Ramos (cell line): ENCODE data around the gene PHPT1.
"Not testable (repeated sequence)": the region's sequence is repeated elsewhere in the genome, so short reads cannot be mapped to it uniquely, and the experiment has no call there.

Experiments
- in situ Hi-C: fragments of 300-500 bp; cut with MboI; formaldehyde crosslinking; loops from one replicate; pipeline ENCODE4 v1.14.3; 2022; ENCODE audit warnings: low sequenced_read_pairs; ENCODE audit not compliant: unreplicated experiment

Gene PHPT1

GRCh38 chr9:136857581-136858412 lies 8.6 kb downstream of the PHPT1 start:
- in situ Hi-C loops = no loop called here

- in situ Hi-C loops = no loop called here
Measured at GRCh38 chr9:136858452-136858843, 9.2 kb downstream of the PHPT1 start.

GRCh38 chr9:136858844-136859757 lies 9.9 kb downstream of the PHPT1 start:
- in situ Hi-C loops = no loop called here

- in situ Hi-C loops = no loop called here
Measured at GRCh38 chr9:136860529-136860928, 11.3 kb downstream of the PHPT1 start.

- in situ Hi-C loops = no loop called here
Measured at GRCh38 chr9:136860933-136861873, 12.0 kb downstream of the PHPT1 start.

- in situ Hi-C loops = no loop called here
Measured at GRCh38 chr9:136861874-136862457, 12.8 kb downstream of the PHPT1 start.

GRCh38 chr9:136862849-136863622 lies 13.8 kb downstream of the PHPT1 start:
- in situ Hi-C loops = no loop called here

GRCh38 chr9:136863623-136864273 lies 14.5 kb downstream of the PHPT1 start:
- in situ Hi-C loops = no loop called here

- in situ Hi-C loops = no loop called here
Measured at GRCh38 chr9:136865041-136865767, 16.0 kb downstream of the PHPT1 start.

- in situ Hi-C loops = no loop called here
Measured at GRCh38 chr9:136865768-136866103, 16.5 kb downstream of the PHPT1 start.

GRCh38 chr9:136866898-136867421 lies 17.8 kb downstream of the PHPT1 start:
- in situ Hi-C loops = not testable (repeated sequence)

- in situ Hi-C loops = no loop called here
Measured at GRCh38 chr9:136867480-136867879, 18.3 kb downstream of the PHPT1 start.

- in situ Hi-C loops = no loop called here
Measured at GRCh38 chr9:136867917-136868316, 18.7 kb downstream of the PHPT1 start.

- in situ Hi-C loops = no loop called here
Measured at GRCh38 chr9:136868644-136869043, 19.4 kb downstream of the PHPT1 start.

- in situ Hi-C loops = not testable (repeated sequence)
Measured at GRCh38 chr9:136869611-136870010, 20.4 kb downstream of the PHPT1 start.

GRCh38 chr9:136875155-136875554 lies 25.9 kb downstream of the PHPT1 start:
- in situ Hi-C loops = no loop called here

GRCh38 chr9:136876476-136876875 lies 27.3 kb downstream of the PHPT1 start:
- in situ Hi-C loops = no loop called here

- in situ Hi-C loops = no loop called here
Measured at GRCh38 chr9:136880651-136881050, 31.4 kb downstream of the PHPT1 start.
